ENCODE measurements around the gene OLFML1. TPM values are rescaled to one million over a fixed set of nuclear protein-coding genes. Genes with fewer than 3 reads are reported as not detected.

OLFML1 gene
- total and polyA plus RNA-seq, 2 of the 8 experiments (the other 6 are each of a cell fraction or from before 2014, with no cell fraction given) = 0.24 TPM; not detected in 1

- H3K79me2 ChIP-seq (ENCODE audit: control insufficient read depth in 1 of 2, insufficient read depth in 2 of 2, low read length in 2 of 2) = no peaks in the 10 kb centered on the region
- H2BK20ac ChIP-seq (ENCODE audit: low read length) = no peak overlapping the region
- H3K9me3 ChIP-seq (ENCODE audit: insufficient read depth in 2 of 2, low read depth in 1 of 2, low read length in 1 of 2) = no peaks in the 10 kb centered on the region
- no peak overlapping the region for H3K14ac ChIP-seq (ENCODE audit: insufficient read length)
- WGBS, 2 experiments (ENCODE audit: extremely low coverage in 1 of 2, insufficient coverage in 1 of 2, insufficient read length in 1 of 2, insufficient replicate concordance in 2 of 2, low coverage in 1 of 2, low lambda C conversion rate in 2 of 2, missing lambda C conversion rate in 1 of 2) = 95% methylated on average over 12 of the region's 18 CpGs; no CpG with 5 or more reads in 1 of the 2 experiments
- POLR2A ChIA-PET (ENCODE audit: partially characterized antibody) = no interaction called here
- H4K20me1 ChIP-seq (replicated peaks in 1 of 2; ENCODE audit: control insufficient read depth in 1 of 2, insufficient read depth in 2 of 2, low read length in 2 of 2) = peaks cover 1 to 2% of the 10 kb centered on the region in 2 experiments
- H2BK12ac ChIP-seq (ENCODE audit: low read depth, low read length) = no peak overlapping the region
- H2BK120ac ChIP-seq (replicated peaks; ENCODE audit: low read depth, low read length) = no peak overlapping the region
- no peak overlapping the region for H3K4ac ChIP-seq (replicated peaks; ENCODE audit: insufficient read length, low read depth, low read length)
- no peak overlapping the region for H3K56ac ChIP-seq (replicated peaks; ENCODE audit: insufficient read length, low read depth, low read length)
- no peaks in the 10 kb centered on the region; the same call in 1 of the 2 replicates for H3K23me2 ChIP-seq (ENCODE audit: low read depth, low read length)
- H3K18ac ChIP-seq (ENCODE audit: extremely low read depth, low read length) = no peak overlapping the region
- no peak overlapping the region for H3K27ac ChIP-seq (ENCODE audit: low read depth, low read length)
- no peak overlapping the region for H2BK15ac ChIP-seq (ENCODE audit: low read length)
- H3K9ac ChIP-seq (replicated peaks in 1 of 4; ENCODE audit: extremely low read depth in 1 of 4, low read depth in 3 of 4, low read length in 3 of 4) = no peak overlapping the region
- H2BK5ac ChIP-seq (ENCODE audit: low read depth, low read length) = no peak overlapping the region
- H3K36me3 ChIP-seq (ENCODE audit: control insufficient read depth in 2 of 4, insufficient read depth in 4 of 4, low read length in 3 of 4) = no peaks in the 10 kb centered on the region
- peaks cover 0 to 5% (median 3%) of the 10 kb centered on the region in 4 experiments; a peak in 3 of 7 replicates for H3K27me3 ChIP-seq (replicated peaks in 1 of 4; ENCODE audit: control insufficient read depth in 3 of 4, extremely low read depth in 1 of 4, insufficient read depth in 3 of 4, low read length in 3 of 4)
- no peak overlapping the region for H3K4me3 ChIP-seq (ENCODE audit: extremely low read depth in 1 of 4, insufficient read depth in 2 of 4, low read depth in 3 of 4, low read length in 4 of 4)
- H4K5ac ChIP-seq (ENCODE audit: insufficient read length, low read depth, low read length) = no peak overlapping the region
- no peak overlapping the region for H3K23ac ChIP-seq (ENCODE audit: insufficient read length)
- H3K79me1 ChIP-seq (ENCODE audit: low read depth, low read length) = no peaks in the 10 kb centered on the region
- no peak overlapping the region for H4K91ac ChIP-seq (replicated peaks; ENCODE audit: insufficient read length, low read length)
- CTCF ChIA-PET (ENCODE audit: partially characterized antibody) = interaction anchor here (0.6 to 4.9 kb wide), 8 partner anchors 8 to 1304 kb away, joined by 3 to 22 read pairs (median 6); partner anchors contain the start of gene PPFIBP2
- peaks cover 0 to 3% (median 1%) of the 10 kb centered on the region in 4 experiments; a peak in 2 of 7 replicates for H3K4me1 ChIP-seq (replicated peaks in 1 of 4; ENCODE audit: control insufficient read depth in 3 of 4, insufficient read depth in 4 of 4, low read length in 3 of 4)
- H3K4me2 ChIP-seq (ENCODE audit: insufficient read depth in 1 of 2, low read depth in 2 of 2, low read length in 2 of 2) = no peak overlapping the region
- DNase-seq (ENCODE audit: low read depth in 1 of 2, low spot score in 2 of 2) = no peak
- H2AFZ ChIP-seq (ENCODE audit: low read length) = no peak overlapping the region
- H4K8ac ChIP-seq (ENCODE audit: extremely low read depth, insufficient read depth, low read length) = no peak overlapping the region
- H2AK5ac ChIP-seq (ENCODE audit: low read depth, low read length) = no peak overlapping the region
- FAIRE-seq = no peak
- TF ChIP-seq BCL11A (IDR thresholded peaks at IDR 0.05; ENCODE audit: low read depth in 2 of 2, low read length in 2 of 2) (no peak), HDAC6 (IDR thresholded peaks at IDR 0.05; ENCODE audit: low read depth, low read length) (no peak), SIRT6 (IDR thresholded peaks at IDR 0.05; ENCODE audit: low read length) (no peak), CHD1 (IDR thresholded peaks at IDR 0.05; ENCODE audit: low read depth, low read length) (no peak), SP4 (IDR thresholded peaks at IDR 0.05; ENCODE audit: low read length) (no peak), POLR2A (IDR thresholded peaks at IDR 0.05; ENCODE audit: control extremely low read depth in 1 of 2, low read depth in 2 of 2, low read length in 2 of 2) (no peak), MAFK (IDR thresholded peaks at IDR 0.05; ENCODE audit: low read depth, low read length) (no peak), SAP30 (IDR thresholded peaks at IDR 0.05; ENCODE audit: insufficient read depth, insufficient replicate concordance, low read length) (no peak), RAD21 (IDR thresholded peaks at IDR 0.05 in 1 of 2, conservative IDR thresholded peaks at IDR 0.05 in 1 of 2; ENCODE audit: low read depth in 2 of 2, low read length in 2 of 2) (no peak), NANOG (IDR thresholded peaks at IDR 0.05; ENCODE audit: insufficient read depth, low read depth, low read length, poor library complexity, severe bottlenecking) (no peak), TAF1 (IDR thresholded peaks at IDR 0.05; ENCODE audit: low read depth, low read length) (no peak), BACH1 (IDR thresholded peaks at IDR 0.05; ENCODE audit: low read length) (no peak), RFX5 (IDR thresholded peaks at IDR 0.05; ENCODE audit: borderline replicate concordance, low read depth, low read length) (no peak)
Observed at GRCh38 chr11:7520011-7520942, 35.0 kb downstream of the OLFML1 start.
